Immature natural killer cell (primary cell): Measurements from ENCODE around the gene NPEPL1. TPM values are rescaled to one million over a fixed set of nuclear protein-coding genes. Genes with fewer than 3 reads are reported as not detected.

Source experiments
- DNase-seq, 3 donors: peaks; one replicate each; pipeline ENCODE4 v3.0.0; 2022; ENCODE audit warnings: mixed read lengths in 1 of 3
- H3K27ac Mint-ChIP-seq, 6 donors: one replicate each; pipeline ENCODE4 v1.8.0; 2020; ENCODE audit warnings: mixed read lengths in 6 of 6, mild to moderate bottlenecking in 5 of 6, inconsistent platforms in 4 of 6, moderate library complexity in 3 of 6
- H3K27me3 Mint-ChIP-seq, 3 donors: one replicate each; pipeline ENCODE4 v1.8.0; 2020 to 2021; ENCODE audit warnings: low read depth in 3 of 3, mild to moderate bottlenecking in 3 of 3, mixed read lengths in 3 of 3, moderate library complexity in 3 of 3, inconsistent platforms in 1 of 3
- H3K36me3 Mint-ChIP-seq, 3 donors: one replicate each; pipeline ENCODE4 v1.8.0; 2020; ENCODE audit warnings: mixed read lengths in 3 of 3, inconsistent platforms in 2 of 3, mild to moderate bottlenecking in 2 of 3
- H3K4me1 Mint-ChIP-seq, 2 donors: one replicate each; pipeline ENCODE4 v1.8.0; 2020; ENCODE audit warnings: inconsistent platforms in 2 of 2, mild to moderate bottlenecking in 2 of 2, mixed read lengths in 2 of 2, moderate library complexity in 1 of 2
- H3K4me3 Mint-ChIP-seq, 5 donors: one replicate each; pipeline ENCODE4 v1.8.0; 2020; ENCODE audit warnings: mild to moderate bottlenecking in 5 of 5, mixed read lengths in 5 of 5, inconsistent platforms in 3 of 5, moderate library complexity in 3 of 5
- H3K9me3 Mint-ChIP-seq, 6 donors: one replicate each; pipeline ENCODE4 v1.8.0; 2020; ENCODE audit warnings: mild to moderate bottlenecking in 6 of 6, mixed read lengths in 6 of 6, inconsistent platforms in 4 of 6, moderate library complexity in 3 of 6
- polyA plus RNA-seq, 3 donors: library from polyadenylated mRNA; unstranded; fragments of 300-500 nt; fragmentation: Illumina TruSeq; gene quantifications; one replicate each; pipeline ENCODE4 v1.2.3, GENCODE V29; 2021

The NPEPL1 gene
- polyA plus RNA-seq, 3 donors from 2014 or later, result 10.1 to 20.1 (median 11.6) TPM

DNA sequence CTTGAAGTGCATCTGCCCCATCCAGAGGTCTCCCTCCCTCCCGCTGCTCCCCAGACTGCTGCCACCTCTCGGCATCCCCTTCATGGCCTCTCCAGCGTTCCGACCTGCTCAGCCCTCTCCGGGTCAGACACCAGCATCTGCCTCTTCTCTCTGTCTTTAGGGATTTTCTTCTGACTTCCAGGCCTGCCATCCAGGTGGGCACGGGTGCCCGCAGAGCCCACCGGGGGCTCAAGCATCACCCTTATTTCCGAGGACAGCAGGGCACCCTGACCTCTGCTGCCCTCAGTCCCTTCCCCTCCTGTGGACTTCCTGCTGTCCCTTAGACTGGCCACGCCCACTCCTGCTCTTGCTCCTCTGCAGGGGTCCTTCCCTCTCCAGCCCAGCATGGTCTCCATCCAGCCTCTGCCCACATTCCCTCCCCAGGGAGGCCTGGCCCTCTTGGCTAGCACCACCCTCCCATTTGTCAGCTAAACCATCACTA lies 3.3 kb downstream of the NPEPL1 start:
- H3K9me3 Mint-ChIP-seq, result no peaks in the 10 kb centered on the region
- no peak overlapping the region for H3K4me3 Mint-ChIP-seq
- H3K27ac Mint-ChIP-seq, result no peak overlapping the region
- peaks cover 9 to 21% of the 10 kb centered on the region in 2 donors for H3K4me1 Mint-ChIP-seq
- no peak for DNase-seq
- peaks cover 0 to 14% (median 4%) of the 10 kb centered on the region in 3 donors for H3K36me3 Mint-ChIP-seq
- H3K27me3 Mint-ChIP-seq, result peaks cover 6 to 13% (median 6%) of the 10 kb centered on the region in 3 donors

DNA sequence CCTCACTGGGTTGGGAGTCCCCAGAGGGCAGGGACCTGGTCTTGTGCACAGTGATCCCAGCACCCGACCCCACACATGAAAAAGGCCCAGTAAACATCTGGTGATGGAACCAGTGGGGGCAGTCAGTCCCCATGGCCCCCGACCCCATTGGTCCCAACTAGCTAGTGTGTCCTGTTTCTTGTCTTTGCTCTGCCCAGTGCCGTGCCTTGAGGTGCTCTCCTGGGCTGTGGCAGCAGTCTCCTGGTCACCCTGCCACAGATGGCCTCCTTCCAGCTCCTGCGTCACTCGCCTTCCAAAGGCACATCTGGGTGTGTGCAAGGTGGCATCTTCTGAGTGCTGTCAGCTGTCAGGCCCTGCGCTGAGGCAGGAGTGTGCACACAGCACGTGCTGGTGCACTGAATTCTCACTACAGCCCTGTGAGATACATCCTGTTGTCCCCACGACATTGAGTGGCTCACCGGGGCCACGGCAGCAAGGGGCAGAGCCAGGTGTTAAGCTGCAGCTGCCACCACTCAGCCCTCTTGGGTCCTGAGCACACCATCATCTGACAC lies 3.9 kb downstream of the NPEPL1 start:
- no peaks in the 10 kb centered on the region for H3K9me3 Mint-ChIP-seq

DNA sequence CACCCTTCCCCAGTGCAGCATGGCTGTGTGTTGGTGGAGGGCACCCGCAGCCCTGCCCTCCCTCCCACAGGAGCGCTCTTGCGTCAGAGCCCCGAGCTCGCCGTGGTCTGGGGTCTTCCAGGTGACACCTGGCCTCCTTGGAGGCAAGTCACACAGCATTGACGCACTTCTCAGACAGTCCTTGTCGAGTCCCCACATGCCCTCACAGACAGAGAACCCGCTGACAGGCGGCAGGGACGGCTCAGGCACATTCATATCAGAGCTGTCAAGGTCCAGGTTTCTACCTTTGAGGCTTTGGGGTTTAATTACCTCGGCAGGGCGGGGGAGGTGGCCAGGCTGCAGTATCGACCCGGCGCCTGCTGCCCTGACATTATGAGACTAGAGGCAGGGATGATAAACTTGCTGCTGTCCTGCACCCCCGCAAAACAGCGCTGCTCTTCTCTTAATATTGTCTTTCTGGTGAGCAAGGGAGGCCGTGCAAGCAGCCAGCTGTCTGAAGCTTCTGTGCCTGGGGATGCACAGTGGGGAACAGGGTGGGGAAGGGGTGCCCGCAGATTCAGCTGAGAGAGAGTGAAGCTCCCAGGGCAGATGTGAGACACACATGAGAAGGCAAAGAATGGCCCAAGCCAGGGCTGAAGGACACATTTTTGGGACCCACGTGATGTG lies 4.7 kb downstream of the NPEPL1 start:
- peaks cover 2 to 7% (median 6%) of the 10 kb centered on the region in 3 donors for H3K27me3 Mint-ChIP-seq
- DNase-seq, result no peak
- peaks cover 9 to 21% of the 10 kb centered on the region in 2 donors for H3K4me1 Mint-ChIP-seq
- no peak overlapping the region for H3K27ac Mint-ChIP-seq
- H3K9me3 Mint-ChIP-seq, result no peaks in the 10 kb centered on the region
- H3K4me3 Mint-ChIP-seq, result no peak overlapping the region
- H3K36me3 Mint-ChIP-seq, result peaks cover 2 to 15% (median 5%) of the 10 kb centered on the region in 3 donors

More for the DNA sequence above, 3.9 kb downstream of the NPEPL1 start:
- peaks cover 6 to 12% (median 6%) of the 10 kb centered on the region in 3 donors for H3K27me3 Mint-ChIP-seq
- no peak overlapping the region for H3K27ac Mint-ChIP-seq
- H3K4me1 Mint-ChIP-seq, result peaks cover 9 to 21% of the 10 kb centered on the region in 2 donors
- no peak for DNase-seq
- no peak overlapping the region for H3K4me3 Mint-ChIP-seq
- peaks cover 0 to 14% (median 4%) of the 10 kb centered on the region in 3 donors for H3K36me3 Mint-ChIP-seq

DNA sequence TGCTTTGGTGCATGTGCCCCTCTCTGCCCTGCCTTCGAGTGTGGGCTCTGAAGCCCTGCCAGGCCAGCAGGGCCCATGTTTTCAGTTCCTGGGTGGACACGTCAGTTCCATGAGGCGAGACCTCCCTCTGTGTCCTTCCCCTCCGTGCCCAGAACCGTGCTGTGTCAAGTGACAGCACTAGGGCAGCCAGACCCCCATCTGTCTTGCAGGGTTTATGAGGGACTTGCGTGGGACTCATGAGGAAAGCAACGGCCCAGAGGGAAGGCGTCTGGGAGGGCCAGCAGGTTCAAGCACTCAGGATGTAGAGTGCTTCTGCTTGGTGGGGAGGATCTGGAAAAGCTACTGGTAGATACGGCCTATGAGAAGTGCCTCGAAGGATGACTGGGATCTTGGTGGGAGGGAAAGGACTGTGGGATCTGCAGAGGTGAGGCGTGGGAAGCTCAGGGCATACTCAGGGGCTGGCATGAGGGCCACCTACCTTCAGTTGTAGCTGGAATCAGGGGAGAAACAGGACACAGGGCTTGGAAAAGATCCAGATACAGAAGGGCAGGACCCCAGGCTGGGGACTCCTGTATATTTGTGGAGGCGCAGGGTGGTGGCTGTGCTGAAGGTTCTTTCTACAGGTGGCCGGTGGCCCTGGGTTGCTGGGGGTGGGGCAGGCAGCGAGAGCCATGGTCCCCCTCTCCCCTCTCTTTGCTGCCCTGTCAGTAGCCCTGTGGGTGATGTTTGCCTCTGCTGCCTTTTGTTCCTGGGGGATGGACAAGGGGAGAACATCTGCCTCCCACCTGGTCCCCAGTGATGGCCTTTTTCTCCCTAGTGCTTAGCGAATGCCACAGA lies 5.5 kb downstream of the NPEPL1 start:
- peaks cover 2 to 7% (median 6%) of the 10 kb centered on the region in 3 donors for H3K27me3 Mint-ChIP-seq
- no peak for DNase-seq
- H3K36me3 Mint-ChIP-seq, result peaks cover 9 to 21% (median 12%) of the 10 kb centered on the region in 3 donors
- peaks cover 9 to 22% of the 10 kb centered on the region in 2 donors for H3K4me1 Mint-ChIP-seq
- peak overlapping the region in 2 of 6 donors; percentile 8 to 69 for H3K27ac Mint-ChIP-seq
- no peaks in the 10 kb centered on the region for H3K9me3 Mint-ChIP-seq
- no peak overlapping the region for H3K4me3 Mint-ChIP-seq

DNA sequence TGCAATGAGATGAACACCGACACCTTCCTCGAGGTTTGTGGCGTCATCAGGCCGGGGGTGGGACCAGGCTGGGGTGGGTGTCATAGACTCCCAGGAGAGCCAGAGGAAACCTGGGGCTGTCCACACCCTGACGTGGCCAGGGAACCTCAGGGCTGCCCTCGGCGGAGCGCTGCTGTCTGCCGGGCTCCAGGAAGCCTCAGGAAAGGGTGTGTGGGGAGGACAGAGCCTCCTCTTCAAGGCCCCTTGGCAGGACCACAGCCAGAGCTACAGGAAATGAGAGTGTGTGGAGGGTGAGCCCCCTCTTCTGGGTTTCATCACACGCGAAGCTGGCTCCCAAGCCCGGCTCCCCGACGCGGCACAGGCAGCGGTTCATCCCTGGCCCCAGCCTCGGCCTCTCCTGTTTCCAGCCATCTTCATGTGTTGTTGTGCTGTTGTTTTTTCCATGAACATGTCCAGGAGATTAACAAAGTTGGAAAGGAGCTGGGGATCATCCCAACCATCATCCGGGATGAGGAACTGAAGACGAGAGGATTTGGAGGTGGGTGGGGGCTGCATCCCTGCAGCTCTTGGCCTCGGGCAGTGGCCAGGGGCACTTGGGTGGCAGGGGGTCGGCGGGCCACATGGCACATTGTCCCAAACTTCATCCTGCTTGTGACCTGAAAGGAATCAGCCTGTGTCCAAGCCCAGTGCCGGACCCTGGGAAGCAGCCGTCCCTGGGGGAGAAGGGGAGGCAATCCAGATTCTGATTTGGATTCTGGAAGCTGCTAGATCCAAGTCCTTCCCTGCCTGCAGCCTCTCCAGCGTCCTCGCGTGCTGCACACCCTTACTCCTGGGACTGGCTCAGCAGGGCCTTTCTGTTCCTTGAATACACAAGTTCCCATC lies 6.4 kb downstream of the NPEPL1 start:
- Mint-ChIP-seq H3K9me3 (no peaks in the 10 kb centered on the region), H3K27me3 (peaks cover 0 to 3% (median 2%) of the 10 kb centered on the region in 3 donors), H3K4me3 (no peak overlapping the region), H3K36me3 (peaks cover 11 to 25% (median 17%) of the 10 kb centered on the region in 3 donors), H3K27ac (peak overlapping the region in 1 of 6 donors; percentile 66), H3K4me1 (peaks cover 9 to 16% of the 10 kb centered on the region in 2 donors)
- no peak for DNase-seq

DNA sequence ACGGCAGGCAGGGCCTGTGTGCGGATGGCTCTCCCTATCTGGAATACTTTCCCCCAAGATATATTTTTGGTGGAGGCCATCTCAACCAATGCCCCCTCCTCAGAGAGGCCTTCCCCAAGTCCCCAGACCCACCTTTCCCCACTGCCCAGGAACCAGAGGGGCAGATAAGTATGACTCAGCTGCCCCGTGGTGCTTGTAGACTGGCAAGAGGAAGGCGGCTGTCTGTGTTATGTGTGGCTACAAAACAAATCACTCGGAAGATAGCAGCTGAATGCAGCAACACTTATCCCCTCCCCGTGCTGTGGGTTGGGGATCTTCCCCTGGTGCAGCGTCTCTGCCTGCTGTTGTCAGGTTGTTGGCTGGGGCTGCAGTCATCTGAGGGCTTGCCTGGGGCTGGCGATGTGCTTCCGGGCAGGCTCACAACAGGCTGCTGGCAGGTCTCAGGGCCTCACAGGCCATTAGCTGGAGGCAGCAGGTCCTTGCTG lies 7.1 kb downstream of the NPEPL1 start:
- peak overlapping the region in 3 of 6 donors; percentile 66 to 77 (median 74) for H3K27ac Mint-ChIP-seq
- H3K27me3 Mint-ChIP-seq, result peaks cover 0 to 3% (median 2%) of the 10 kb centered on the region in 3 donors
- H3K4me3 Mint-ChIP-seq, result no peak overlapping the region
- peaks cover 14 to 25% (median 22%) of the 10 kb centered on the region in 3 donors for H3K36me3 Mint-ChIP-seq
- H3K4me1 Mint-ChIP-seq, result peaks cover 9 to 11% of the 10 kb centered on the region in 2 donors
- H3K9me3 Mint-ChIP-seq, result no peaks in the 10 kb centered on the region
- DNase-seq, result no peak

DNA sequence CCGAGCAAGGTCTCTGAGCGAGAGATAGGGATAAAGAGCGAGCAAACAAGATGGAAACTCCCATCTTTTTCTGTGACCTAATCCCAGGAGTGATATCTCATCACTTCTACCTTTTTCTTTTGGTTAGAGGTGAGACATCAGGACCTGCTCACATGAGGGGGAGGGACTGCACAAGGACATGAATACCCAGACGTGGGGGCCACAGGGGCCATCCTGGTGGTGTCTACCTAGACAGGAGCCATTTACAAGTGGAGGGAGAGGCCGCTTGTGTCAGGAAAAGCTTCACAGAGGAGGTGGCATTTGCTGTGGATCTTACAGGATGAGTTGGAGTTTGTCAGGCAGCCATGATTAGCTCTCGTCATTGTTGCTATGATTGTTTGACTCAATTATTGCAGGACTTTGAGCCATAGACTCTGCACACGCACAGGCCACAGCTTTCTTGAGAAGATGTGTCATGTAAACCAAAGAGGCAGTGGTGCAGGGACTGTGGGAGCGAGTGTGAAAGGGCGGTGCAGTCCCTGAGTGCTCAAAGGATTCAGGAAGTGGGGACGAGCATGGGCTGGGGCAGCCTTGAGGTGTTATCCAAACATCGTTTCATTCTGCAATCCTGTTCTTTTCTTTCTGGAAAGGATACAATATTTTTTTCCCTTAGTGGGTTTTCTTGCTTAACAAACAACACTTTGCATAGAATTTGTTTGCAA lies 7.7 kb downstream of the NPEPL1 start:
- H3K27ac Mint-ChIP-seq, result peak overlapping the region; percentile 6 to 77 (median 63)
- no peaks in the 10 kb centered on the region for H3K9me3 Mint-ChIP-seq
- no peak for DNase-seq
- peaks cover 0 to 3% (median 2%) of the 10 kb centered on the region in 3 donors for H3K27me3 Mint-ChIP-seq
- peak overlapping the region in 1 of 5 donors; percentile 30 for H3K4me3 Mint-ChIP-seq
- peaks cover 9 to 11% of the 10 kb centered on the region in 2 donors for H3K4me1 Mint-ChIP-seq
- peaks cover 19 to 25% (median 25%) of the 10 kb centered on the region in 3 donors for H3K36me3 Mint-ChIP-seq

DNA sequence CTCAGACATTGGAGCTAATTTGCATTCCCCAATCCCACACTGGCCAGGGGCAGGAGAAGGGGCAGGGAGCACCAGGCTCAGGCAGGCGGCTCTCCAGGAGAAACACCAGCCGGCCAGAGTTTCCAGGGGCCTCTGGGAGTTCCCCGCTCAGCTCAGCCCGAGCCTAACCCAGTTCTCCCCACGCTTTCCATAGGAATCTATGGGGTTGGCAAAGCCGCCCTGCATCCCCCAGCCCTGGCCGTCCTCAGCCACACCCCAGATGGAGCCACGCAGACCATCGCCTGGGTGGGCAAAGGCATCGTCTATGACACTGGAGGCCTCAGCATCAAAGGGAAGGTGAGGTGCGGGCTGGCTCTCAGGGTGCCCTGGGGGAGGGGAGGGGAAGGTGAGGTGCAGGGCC lies 8.2 kb downstream of the NPEPL1 start:
- Mint-ChIP-seq H3K27me3 (peaks cover 0 to 3% (median 2%) of the 10 kb centered on the region in 3 donors), H3K4me3 (peak overlapping the region in 1 of 5 donors; percentile 30), H3K9me3 (no peaks in the 10 kb centered on the region), H3K4me1 (peaks cover 9 to 11% of the 10 kb centered on the region in 2 donors), H3K36me3 (peaks cover 23 to 25% (median 25%) of the 10 kb centered on the region in 3 donors), H3K27ac (peak overlapping the region in 1 of 6 donors; percentile 66)
- DNase-seq, result no peak

DNA sequence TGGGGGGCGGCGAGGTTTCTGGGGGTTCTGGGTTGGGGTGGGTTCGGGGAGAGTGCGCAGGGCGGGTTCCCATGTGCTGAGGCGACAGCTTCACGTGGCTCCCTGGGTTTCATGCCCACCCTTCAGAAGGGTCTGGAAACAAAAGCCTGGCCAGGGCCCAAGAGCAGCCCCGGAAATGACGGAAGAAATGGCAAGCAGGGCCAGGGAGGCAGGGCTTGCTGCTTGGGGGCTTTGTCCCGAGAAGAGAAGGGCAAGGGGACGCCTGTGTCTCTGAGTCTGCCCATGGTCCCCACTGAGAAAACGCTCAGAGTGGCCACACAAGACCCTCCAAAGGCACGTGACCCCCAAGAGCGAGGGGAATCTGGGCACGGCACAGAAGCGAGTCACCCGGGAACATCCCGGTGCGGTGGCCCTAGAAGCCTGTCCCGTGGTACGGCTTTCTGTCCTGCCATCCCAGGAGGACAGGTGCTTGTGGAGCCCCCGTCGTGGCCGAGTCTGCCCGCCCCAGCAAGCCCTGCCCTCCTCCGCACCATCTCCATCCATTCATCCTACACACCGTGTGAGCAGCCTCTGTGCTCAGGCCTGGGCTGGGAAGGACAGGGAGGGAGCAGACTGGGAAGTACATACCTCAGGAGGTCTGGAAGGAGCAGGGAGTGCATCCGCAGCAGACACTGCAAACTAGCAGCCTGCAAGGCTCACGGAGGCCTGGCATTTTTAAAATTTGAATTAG lies 9.0 kb downstream of the NPEPL1 start:
- no peak for DNase-seq

DNA sequence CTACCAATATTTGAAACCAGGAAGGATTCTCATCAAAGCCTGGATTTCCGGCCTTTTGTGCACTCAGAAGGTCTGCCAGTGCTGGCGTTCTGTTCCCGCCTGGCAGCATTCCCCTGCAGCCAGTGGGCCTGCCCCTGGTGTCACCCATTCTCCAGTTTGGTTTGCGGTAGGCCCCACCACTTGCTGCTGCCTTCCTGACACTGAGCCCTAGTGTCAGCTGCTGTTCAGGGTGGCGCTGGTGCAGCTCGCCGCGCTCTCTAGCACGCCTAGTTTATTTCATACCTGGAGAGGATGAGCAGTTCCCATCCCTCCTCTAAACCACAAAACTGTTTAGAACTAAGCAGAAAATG lies 9.5 kb downstream of the NPEPL1 start:
- DNase-seq, result no peak
- H3K4me3 Mint-ChIP-seq, result no peak overlapping the region
- peaks cover 0 to 3% (median 2%) of the 10 kb centered on the region in 3 donors for H3K27me3 Mint-ChIP-seq
- peaks cover 9 to 11% of the 10 kb centered on the region in 2 donors for H3K4me1 Mint-ChIP-seq
- H3K9me3 Mint-ChIP-seq, result no peaks in the 10 kb centered on the region
- H3K27ac Mint-ChIP-seq, result peak overlapping the region in 1 of 6 donors; percentile 62
- H3K36me3 Mint-ChIP-seq, result peaks cover 23 to 25% (median 25%) of the 10 kb centered on the region in 3 donors

More for the DNA sequence above, 9.0 kb downstream of the NPEPL1 start:
- peaks cover 9 to 11% of the 10 kb centered on the region in 2 donors for H3K4me1 Mint-ChIP-seq
- no peak overlapping the region for H3K27ac Mint-ChIP-seq
- H3K9me3 Mint-ChIP-seq, result no peaks in the 10 kb centered on the region
- peaks cover 23 to 25% (median 25%) of the 10 kb centered on the region in 3 donors for H3K36me3 Mint-ChIP-seq
- H3K4me3 Mint-ChIP-seq, result no peak overlapping the region
- H3K27me3 Mint-ChIP-seq, result peaks cover 0 to 3% (median 2%) of the 10 kb centered on the region in 3 donors

DNA sequence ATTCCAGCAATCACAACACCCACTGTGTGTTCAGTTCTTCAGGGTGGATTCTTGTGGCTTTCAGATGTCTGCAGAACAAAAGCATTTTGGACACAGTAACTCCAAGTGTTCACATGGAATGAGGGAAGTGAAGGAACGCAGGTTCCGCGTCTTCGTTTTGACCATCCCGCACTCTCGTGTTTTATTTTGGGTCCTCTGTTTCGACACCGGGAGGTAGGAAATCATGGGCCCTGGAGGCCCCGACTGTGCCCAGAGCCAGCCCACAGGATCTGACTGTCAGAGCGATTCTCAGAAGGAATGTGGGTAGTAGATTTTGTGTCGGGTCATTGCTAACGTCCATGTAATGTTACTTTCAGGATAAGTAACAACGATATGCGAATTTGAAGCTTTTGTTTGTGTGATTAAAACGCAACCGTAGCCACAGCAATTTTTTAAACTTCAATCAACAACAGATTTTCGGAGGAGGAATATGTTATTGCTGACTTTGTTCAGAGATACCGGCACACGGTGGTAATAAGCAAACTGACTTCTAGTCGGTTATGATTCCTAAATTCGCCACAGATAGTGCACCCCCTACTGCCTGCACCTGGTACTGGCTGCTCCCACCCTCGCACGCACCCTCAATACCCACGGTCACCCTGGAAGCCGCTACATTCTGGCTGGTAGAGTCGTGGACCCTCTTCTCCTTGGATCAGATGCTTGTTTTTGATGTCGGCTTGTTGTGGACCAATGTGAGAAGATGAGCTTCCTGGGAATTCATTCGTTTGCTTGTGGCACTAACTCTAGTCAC lies 10.5 kb downstream of the NPEPL1 start:
- H3K4me3 Mint-ChIP-seq, result no peak overlapping the region
- H3K27me3 Mint-ChIP-seq, result peaks cover 0 to 3% (median 2%) of the 10 kb centered on the region in 3 donors
- H3K4me1 Mint-ChIP-seq, result peaks cover 9 to 10% of the 10 kb centered on the region in 2 donors
- peaks cover 20 to 23% (median 22%) of the 10 kb centered on the region in 3 donors for H3K36me3 Mint-ChIP-seq
- no peak for DNase-seq
- no peak overlapping the region for H3K27ac Mint-ChIP-seq
- H3K9me3 Mint-ChIP-seq, result no peaks in the 10 kb centered on the region
